ENCODE measurements around the gene NLRP12. TPM values are rescaled to one million over a fixed set of nuclear protein-coding genes. Genes with fewer than 3 reads are reported as not detected.
"Not testable (repeated sequence)": the region's sequence is repeated elsewhere in the genome, so short reads cannot be mapped to it uniquely, and the experiment has no call there.

Gene NLRP12
- total and polyA plus RNA-seq, 2 donors (not counting 1 experiment from before 2014, with no cell fraction given): 0.22 TPM; not detected in 1

DNA sequence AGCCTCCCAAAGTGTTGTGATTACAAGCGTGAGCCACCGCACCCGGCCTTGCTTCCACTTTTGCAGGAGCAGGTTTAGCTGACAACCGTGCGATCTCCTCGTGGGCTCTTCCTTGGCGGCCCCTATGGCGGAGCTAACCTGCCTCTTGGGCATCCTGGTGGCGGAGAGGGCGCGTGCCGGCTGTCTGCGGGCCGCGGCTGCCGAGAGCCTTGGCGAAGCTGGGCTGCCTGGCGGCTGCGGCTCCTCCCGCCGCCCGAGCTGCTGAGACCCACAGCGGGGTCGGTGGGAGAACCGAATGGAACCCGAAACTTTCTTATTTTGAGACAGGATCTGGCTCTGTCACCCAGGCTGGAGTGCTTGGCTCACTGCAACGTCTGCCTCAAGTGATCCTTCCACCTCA lies 55.7 kb downstream of the NLRP12 start:
- no peaks in the 10 kb centered on the region for H3K27me3 ChIP-seq (replicated peaks in 1 of 4; ENCODE audit: control extremely low read depth in 1 of 4, control insufficient read depth in 3 of 4, insufficient read depth in 4 of 4, low read length in 3 of 4)
- 97% methylated on average over 26 of the region's 27 CpGs for WGBS (ENCODE audit: insufficient coverage)
- TF ChIP-seq, protein P1, sequence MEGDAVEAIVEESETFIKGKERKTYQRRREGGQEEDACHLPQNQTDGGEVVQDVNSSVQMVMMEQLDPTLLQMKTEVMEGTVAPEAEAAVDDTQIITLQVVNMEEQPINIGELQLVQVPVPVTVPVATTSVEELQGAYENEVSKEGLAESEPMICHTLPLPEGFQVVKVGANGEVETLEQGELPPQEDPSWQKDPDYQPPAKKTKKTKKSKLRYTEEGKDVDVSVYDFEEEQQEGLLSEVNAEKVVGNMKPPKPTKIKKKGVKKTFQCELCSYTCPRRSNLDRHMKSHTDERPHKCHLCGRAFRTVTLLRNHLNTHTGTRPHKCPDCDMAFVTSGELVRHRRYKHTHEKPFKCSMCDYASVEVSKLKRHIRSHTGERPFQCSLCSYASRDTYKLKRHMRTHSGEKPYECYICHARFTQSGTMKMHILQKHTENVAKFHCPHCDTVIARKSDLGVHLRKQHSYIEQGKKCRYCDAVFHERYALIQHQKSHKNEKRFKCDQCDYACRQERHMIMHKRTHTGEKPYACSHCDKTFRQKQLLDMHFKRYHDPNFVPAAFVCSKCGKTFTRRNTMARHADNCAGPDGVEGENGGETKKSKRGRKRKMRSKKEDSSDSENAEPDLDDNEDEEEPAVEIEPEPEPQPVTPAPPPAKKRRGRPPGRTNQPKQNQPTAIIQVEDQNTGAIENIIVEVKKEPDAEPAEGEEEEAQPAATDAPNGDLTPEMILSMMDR (IDR thresholded peaks at IDR 0.05): no peak
- no peak for TF ChIP-seq EZH2 (IDR thresholded peaks at IDR 0.05; ENCODE audit: borderline replicate concordance, insufficient read depth, low read depth, low read length, poor library complexity, severe bottlenecking)
- no peaks in the 10 kb centered on the region for H3K36me3 ChIP-seq (replicated peaks in 1 of 2; ENCODE audit: control extremely low read depth in 1 of 2, control insufficient read depth in 1 of 2, extremely low read depth in 1 of 2, insufficient read depth in 2 of 2, low read length in 1 of 2)
- ChIA-PET POLR2A (no interaction called here), CTCF (no interaction called here)
- intact Hi-C loops (cut with micrococcal nuclease): no loop called here
- Mint-ChIP-seq H3K4me3 (no peak overlapping the region), H3K9me3 (ENCODE audit: insufficient read depth) (no peaks in the 10 kb centered on the region), H3K27me3 (peaks cover 4% of the 10 kb centered on the region), H3K4me1 (peaks cover 2% of the 10 kb centered on the region), H3K27ac (no peak overlapping the region)
- no peak overlapping the region for H3K27ac ChIP-seq (ENCODE audit: low read length in 2 of 2)
- H3K9ac ChIP-seq (ENCODE audit: low read length): no peak overlapping the region
- ATAC-seq (ENCODE audit: low read depth) (no peak), DNase-seq (no peak)
- H3K4me2 ChIP-seq (replicated peaks; ENCODE audit: low read depth, low read length, poor library complexity, severe bottlenecking): no peak overlapping the region
- peaks cover 0 to 16% (median 0%) of the 10 kb centered on the region in 3 donors for H3K9me3 ChIP-seq (ENCODE audit: control extremely low read depth in 1 of 3, control insufficient read depth in 2 of 3, insufficient read depth in 1 of 3, low read length in 2 of 3)
- H3K79me2 ChIP-seq (ENCODE audit: control insufficient read depth, insufficient read depth, low read length): no peaks in the 10 kb centered on the region
- no peak overlapping the region for H3K4me3 ChIP-seq (ENCODE audit: control extremely low read depth in 1 of 5, extremely low read depth in 1 of 5, insufficient read depth in 1 of 5, low read depth in 2 of 5, low read length in 4 of 5)
- H3K4me1 ChIP-seq (ENCODE audit: control insufficient read depth in 2 of 2, insufficient read depth in 2 of 2, low read length in 2 of 2): no peaks in the 10 kb centered on the region
- no peak overlapping the region for H2AFZ ChIP-seq (ENCODE audit: insufficient read depth, low read depth, low read length, poor library complexity, severe bottlenecking)
- H4K20me1 ChIP-seq (ENCODE audit: control insufficient read depth, insufficient read depth, low read length, poor library complexity, severe bottlenecking): no peaks in the 10 kb centered on the region

DNA sequence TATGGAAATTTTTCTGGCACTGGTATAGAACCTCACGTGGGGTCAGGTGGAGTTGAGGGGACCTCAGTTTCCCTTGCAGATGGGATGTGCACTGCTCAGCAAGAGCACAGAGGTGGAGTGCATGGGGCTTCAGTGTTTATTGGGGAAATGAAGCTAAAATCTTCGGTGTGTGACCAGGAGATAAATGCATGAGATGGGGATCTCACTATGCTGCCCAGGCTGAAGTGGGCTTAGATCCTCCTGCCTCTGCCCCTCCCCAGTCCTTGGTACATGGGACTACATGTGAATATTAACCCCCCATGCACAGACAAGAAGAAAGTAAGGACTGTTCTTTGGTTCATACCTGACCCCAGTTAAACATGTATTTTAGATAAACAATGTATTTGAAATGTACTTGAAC lies 65.1 kb downstream of the NLRP12 start:
- H3K4me1 Mint-ChIP-seq; H3K27me3 ChIP-seq (replicated peaks in 1 of 4; ENCODE audit: control extremely low read depth in 1 of 4, control insufficient read depth in 3 of 4, insufficient read depth in 4 of 4, low read length in 3 of 4); H3K27ac Mint-ChIP-seq; CTCF ChIA-PET; DNase-seq; H3K79me2 ChIP-seq (ENCODE audit: control insufficient read depth, insufficient read depth, low read length); H2AFZ ChIP-seq (ENCODE audit: insufficient read depth, low read depth, low read length, poor library complexity, severe bottlenecking); intact Hi-C loops (cut with micrococcal nuclease); H3K27me3 Mint-ChIP-seq; ATAC-seq (ENCODE audit: low read depth); POLR2A ChIA-PET; H3K4me3 ChIP-seq (ENCODE audit: control extremely low read depth in 1 of 5, extremely low read depth in 1 of 5, insufficient read depth in 1 of 5, low read depth in 2 of 5, low read length in 4 of 5); H3K4me1 ChIP-seq (ENCODE audit: control insufficient read depth in 2 of 2, insufficient read depth in 2 of 2, low read length in 2 of 2); H4K20me1 ChIP-seq (ENCODE audit: control insufficient read depth, insufficient read depth, low read length, poor library complexity, severe bottlenecking); H3K4me3 Mint-ChIP-seq; H3K36me3 ChIP-seq (replicated peaks in 1 of 2; ENCODE audit: control extremely low read depth in 1 of 2, control insufficient read depth in 1 of 2, extremely low read depth in 1 of 2, insufficient read depth in 2 of 2, low read length in 1 of 2); H3K9ac ChIP-seq (ENCODE audit: low read length); H3K9me3 Mint-ChIP-seq (ENCODE audit: insufficient read depth); H3K27ac ChIP-seq (ENCODE audit: low read length in 2 of 2); H3K4me2 ChIP-seq (replicated peaks; ENCODE audit: low read depth, low read length, poor library complexity, severe bottlenecking): not testable (repeated sequence)
- peaks cover 0 to 15% (median 0%) of the 10 kb centered on the region in 3 donors for H3K9me3 ChIP-seq (ENCODE audit: control extremely low read depth in 1 of 3, control insufficient read depth in 2 of 3, insufficient read depth in 1 of 3, low read length in 2 of 3)
- WGBS (ENCODE audit: insufficient coverage): 40% methylated on average over 1 of the region's 2 CpGs

Small RNA genes within 50 kb of the gene (small RNA-seq; reads per million reads assigned to genes)
- gene AC008753.1 (ENCODE audit: insufficient read length, low read depth, low replicate concordance): not detected
- gene MIR1283-2 (ENCODE audit: insufficient read length, low read depth, low replicate concordance): not detected
- gene MIR371A (ENCODE audit: insufficient read length, low read depth, low replicate concordance): not detected
- gene MIR372 (ENCODE audit: insufficient read length, low read depth, low replicate concordance): not detected
- not detected for gene MIR373 (ENCODE audit: insufficient read length, low read depth, low replicate concordance)
- gene MIR516A1 (ENCODE audit: insufficient read length, low read depth, low replicate concordance): not detected
- not detected for gene MIR516A2 (ENCODE audit: insufficient read length, low read depth, low replicate concordance)
- gene MIR519A1 (ENCODE audit: insufficient read length, low read depth, low replicate concordance): not detected
- not detected for gene MIR521-1 (ENCODE audit: insufficient read length, low read depth, low replicate concordance)
- gene MIR527 (ENCODE audit: insufficient read length, low read depth, low replicate concordance): not detected
- not detected for gene RNU6-1041P (ENCODE audit: insufficient read length, low read depth, low replicate concordance)
- not detected for gene RNU6-165P (ENCODE audit: insufficient read length, low read depth, low replicate concordance)
- gene RNU6-751P (ENCODE audit: insufficient read length, low read depth, low replicate concordance): not detected
- not detected for gene RNU6-982P (ENCODE audit: insufficient read length, low read depth, low replicate concordance)

Other genes with a start within 250 kb of the NLRP12 start
- not detected in 2 replicates for gene DPRX, start 192.3 kb downstream of the NLRP12 start, total RNA-seq
- not detected in 2 replicates for gene DPRX, start 192.3 kb downstream of the NLRP12 start, polyA plus RNA-seq
- 18.5 and 18.9 TPM in 2 replicates for gene MYADM, start 43.6 kb upstream of the NLRP12 start, total RNA-seq
- 172 and 184 TPM in 2 replicates for gene MYADM, start 43.6 kb upstream of the NLRP12 start, polyA plus RNA-seq
- gene PRKCG, start 57.9 kb upstream of the NLRP12 start, total RNA-seq: not detected in 2 replicates
- gene PRKCG, start 57.9 kb upstream of the NLRP12 start, polyA plus RNA-seq: 0.31 and 2.6 TPM in 2 replicates
- gene CACNG7, start 85.0 kb upstream of the NLRP12 start, total RNA-seq: not detected in 2 replicates
- not detected in 2 replicates for gene CACNG7, start 85.0 kb upstream of the NLRP12 start, polyA plus RNA-seq
- not detected in 2 replicates for gene CACNG8, start 138.6 kb upstream of the NLRP12 start, total RNA-seq
- not detected in 2 replicates for gene CACNG8, start 138.6 kb upstream of the NLRP12 start, polyA plus RNA-seq
- not detected in 2 replicates for gene CACNG6, start 167.3 kb upstream of the NLRP12 start, total RNA-seq
- not detected in 2 replicates for gene CACNG6, start 167.3 kb upstream of the NLRP12 start, polyA plus RNA-seq
- gene VSTM1, start 239.6 kb upstream of the NLRP12 start, total RNA-seq: not detected in 2 replicates
- 0.58 and 0.82 TPM in 2 replicates for gene VSTM1, start 239.6 kb upstream of the NLRP12 start, polyA plus RNA-seq